ENCODE data around the gene PHRF1. TPM values are rescaled to one million over a fixed set of nuclear protein-coding genes. Genes with fewer than 3 reads are reported as not detected.

PHRF1 gene
- total RNA-seq, 1 experiment from 2014 or later = 48.9 TPM

DNA sequence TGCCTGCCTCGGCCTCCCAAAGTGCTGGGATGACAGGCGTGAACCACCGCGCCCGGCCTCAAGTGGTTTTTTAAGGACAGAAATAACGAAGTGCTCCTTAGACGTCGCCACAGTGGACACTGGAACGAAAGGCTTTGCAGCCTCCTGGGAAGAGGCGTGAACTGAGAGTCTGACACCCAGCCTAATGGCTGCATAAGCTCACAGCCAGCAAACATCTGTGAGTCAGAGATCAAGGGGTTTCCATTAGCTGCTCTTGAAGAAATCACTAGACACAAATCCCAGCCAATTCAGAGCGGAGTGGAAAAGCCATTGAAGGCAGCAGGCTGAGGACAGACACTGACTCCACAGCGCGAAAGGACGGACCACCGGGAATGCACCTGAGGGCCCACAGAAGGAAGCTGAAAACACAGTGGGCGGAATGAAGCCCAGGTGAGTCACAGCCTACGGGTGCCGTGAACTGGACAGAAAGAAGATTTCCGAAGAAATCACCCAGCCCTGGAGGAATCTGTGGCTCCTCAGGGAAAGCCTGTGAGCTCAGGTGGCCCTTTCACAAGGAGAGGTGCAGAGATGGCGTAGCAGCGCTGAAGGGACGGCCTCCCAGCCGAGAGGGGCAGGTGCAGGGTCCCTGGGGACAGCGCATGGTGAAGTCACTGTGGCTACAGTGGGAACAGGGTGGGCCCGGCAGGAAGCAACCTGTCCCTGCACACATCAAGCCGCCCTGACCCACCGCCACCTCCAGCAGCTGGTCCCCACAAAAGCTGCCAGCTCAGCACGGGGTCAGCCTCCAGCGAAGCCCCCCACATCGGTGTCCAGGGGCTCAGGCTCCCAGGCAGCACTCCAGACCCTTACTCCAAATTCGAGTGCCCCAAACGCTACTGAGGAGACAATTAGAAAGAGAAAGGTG, 27.3 kb upstream of the PHRF1 start:
- H3K9me3 Mint-ChIP-seq = no peaks in the 10 kb centered on the region; a peak in 1 of 5 replicates
- H3K79me1 ChIP-seq (ENCODE audit: insufficient read depth, low read depth, low read length, poor library complexity, severe bottlenecking) = no peaks in the 10 kb centered on the region
- H3K36me3 Mint-ChIP-seq (ENCODE audit: insufficient read depth in 1 of 3, low read depth in 3 of 3) = no peaks in the 10 kb centered on the region
- no peak overlapping the region for H2BK20ac ChIP-seq (ENCODE audit: low read depth, low read length, poor library complexity, severe bottlenecking)
- H3K27me3 Mint-ChIP-seq (ENCODE audit: low read depth) = peaks cover 6% of the 10 kb centered on the region
- no peak overlapping the region for H3K18ac ChIP-seq (ENCODE audit: insufficient read length, low read depth, low read length)
- no peak overlapping the region for H2BK120ac ChIP-seq (ENCODE audit: low read depth, low read length, poor library complexity, severe bottlenecking)
- no peaks in the 10 kb centered on the region for H3K9me3 ChIP-seq (ENCODE audit: control insufficient read depth, low read depth, low read length)
- no peak overlapping the region for H2BK12ac ChIP-seq (ENCODE audit: insufficient read length, low read depth, low read length)
- no peak overlapping the region for H3K4me2 ChIP-seq (ENCODE audit: insufficient read depth, insufficient read length, low read length)
- no peak for DNase-seq
- no peak overlapping the region for H3T11ph ChIP-seq (ENCODE audit: low read length)
- H3K27ac ChIP-seq (ENCODE audit: insufficient read length, low read depth, low read length) = no peak overlapping the region
- TF ChIP-seq, protein P1, sequence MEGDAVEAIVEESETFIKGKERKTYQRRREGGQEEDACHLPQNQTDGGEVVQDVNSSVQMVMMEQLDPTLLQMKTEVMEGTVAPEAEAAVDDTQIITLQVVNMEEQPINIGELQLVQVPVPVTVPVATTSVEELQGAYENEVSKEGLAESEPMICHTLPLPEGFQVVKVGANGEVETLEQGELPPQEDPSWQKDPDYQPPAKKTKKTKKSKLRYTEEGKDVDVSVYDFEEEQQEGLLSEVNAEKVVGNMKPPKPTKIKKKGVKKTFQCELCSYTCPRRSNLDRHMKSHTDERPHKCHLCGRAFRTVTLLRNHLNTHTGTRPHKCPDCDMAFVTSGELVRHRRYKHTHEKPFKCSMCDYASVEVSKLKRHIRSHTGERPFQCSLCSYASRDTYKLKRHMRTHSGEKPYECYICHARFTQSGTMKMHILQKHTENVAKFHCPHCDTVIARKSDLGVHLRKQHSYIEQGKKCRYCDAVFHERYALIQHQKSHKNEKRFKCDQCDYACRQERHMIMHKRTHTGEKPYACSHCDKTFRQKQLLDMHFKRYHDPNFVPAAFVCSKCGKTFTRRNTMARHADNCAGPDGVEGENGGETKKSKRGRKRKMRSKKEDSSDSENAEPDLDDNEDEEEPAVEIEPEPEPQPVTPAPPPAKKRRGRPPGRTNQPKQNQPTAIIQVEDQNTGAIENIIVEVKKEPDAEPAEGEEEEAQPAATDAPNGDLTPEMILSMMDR (conservative IDR thresholded peaks at IDR 0.05) = no peak
- no peak overlapping the region for H4K8ac ChIP-seq (replicated peaks; ENCODE audit: insufficient read length, low read depth, low read length)
- H3K4ac ChIP-seq (ENCODE audit: low read depth, low read length) = no peak overlapping the region
- H3K27me3 ChIP-seq (ENCODE audit: insufficient read depth, low read length) = no peaks in the 10 kb centered on the region
- H3K79me2 ChIP-seq (ENCODE audit: insufficient read depth, low read length) = no peaks in the 10 kb centered on the region
- no peaks in the 10 kb centered on the region for H4K20me1 ChIP-seq (ENCODE audit: control insufficient read depth, insufficient read depth, insufficient read length)
- H3K4me1 ChIP-seq (ENCODE audit: insufficient read depth, low read length) = no peaks in the 10 kb centered on the region
- no peaks in the 10 kb centered on the region for H3K23me2 ChIP-seq (ENCODE audit: insufficient read length, low read depth, low read length, poor library complexity, severe bottlenecking)
- no peak overlapping the region for H2AFZ ChIP-seq (ENCODE audit: low read length)
- H2BK15ac ChIP-seq (ENCODE audit: low read depth, low read length) = no peak overlapping the region
- no CpG with 5 or more reads among the region's 32 CpGs for WGBS (ENCODE audit: extremely low coverage, insufficient read length, low lambda C conversion rate)
- no peak overlapping the region for H3K9ac ChIP-seq (ENCODE audit: extremely low read depth, insufficient read length, low read length)
- no peak overlapping the region for H3K4me3 Mint-ChIP-seq
- H3K4me1 Mint-ChIP-seq = peaks cover 2 to 3% of the 10 kb centered on the region in 2 experiments; a peak in 2 of 4 replicates
- no peak overlapping the region for H2AK5ac ChIP-seq (ENCODE audit: insufficient read length, low read length)
- no peak overlapping the region for H4K5ac ChIP-seq (ENCODE audit: insufficient read length, low read depth, low read length)
- H3K27ac Mint-ChIP-seq = no peak overlapping the region
- H3K23ac ChIP-seq (ENCODE audit: insufficient read length, low read depth, low read length) = no peak overlapping the region
- H4K91ac ChIP-seq (ENCODE audit: insufficient read length, low read depth, low read length) = no peak overlapping the region
- no peak overlapping the region for H3K14ac ChIP-seq (ENCODE audit: insufficient read depth, low read length)
- no peak overlapping the region for H2BK5ac ChIP-seq (ENCODE audit: insufficient read length, low read length)
- H3K56ac ChIP-seq (ENCODE audit: insufficient read length, low read depth, low read length) = no peak overlapping the region
